HS-27A (cell line): ENCODE data around the gene RD3L.
"Not testable (repeated sequence)": the region's sequence is repeated elsewhere in the genome, so short reads cannot be mapped to it uniquely, and the experiment has no call there.

ENCODE experiments used
- DNase-seq: peaks from one replicate; pipeline ENCODE4 v3.0.0-alpha.2; 2012; ENCODE audit warnings: low read depth, missing footprints

The RD3L gene

GRCh38 chr14:103927566-103927965 lies 14.8 kb downstream of the RD3L start:
- DNase-seq, result no peak

GRCh38 chr14:103925316-103925715 lies 17.0 kb downstream of the RD3L start:
- DNase-seq, result no peak

GRCh38 chr14:103923863-103924262 lies 18.5 kb downstream of the RD3L start:
- DNase-seq, result no peak

GRCh38 chr14:103921855-103922200 lies 20.5 kb downstream of the RD3L start:
- DNase-seq, result not testable (repeated sequence)

- peak; percentile 64 for DNase-seq
Measured at GRCh38 chr14:103920981-103921854, 21.1 kb downstream of the RD3L start.

GRCh38 chr14:103916636-103917262 lies 25.6 kb downstream of the RD3L start:
- DNase-seq, result no peak

- no peak for DNase-seq
Measured at GRCh38 chr14:103915616-103916015, 26.7 kb downstream of the RD3L start.

- DNase-seq, result no peak
Measured at GRCh38 chr14:103910984-103911383, 31.3 kb downstream of the RD3L start.

- DNase-seq, result no peak
Measured at GRCh38 chr14:103910262-103910935, 31.9 kb downstream of the RD3L start.

- DNase-seq, result no peak
Measured at GRCh38 chr14:103909531-103910261, 32.6 kb downstream of the RD3L start.

- no peak for DNase-seq
Measured at GRCh38 chr14:103908580-103908979, 33.7 kb downstream of the RD3L start.

- no peak for DNase-seq
Measured at GRCh38 chr14:103905842-103906456, 36.4 kb downstream of the RD3L start.

GRCh38 chr14:103904493-103905107 lies 37.7 kb downstream of the RD3L start:
- no peak for DNase-seq

GRCh38 chr14:103899833-103900232 lies 42.5 kb downstream of the RD3L start:
- no peak for DNase-seq

- DNase-seq, result no peak
Measured at GRCh38 chr14:103899316-103899715, 43.0 kb downstream of the RD3L start.

- no peak for DNase-seq
Measured at GRCh38 chr14:103898711-103899110, 43.6 kb downstream of the RD3L start.

- no peak for DNase-seq
Measured at GRCh38 chr14:103898204-103898603, 44.1 kb downstream of the RD3L start.

- no peak for DNase-seq
Measured at GRCh38 chr14:103897075-103897947, 45.0 kb downstream of the RD3L start.

GRCh38 chr14:103896578-103896977 lies 45.8 kb downstream of the RD3L start:
- no peak for DNase-seq

GRCh38 chr14:103894723-103895059 lies 47.6 kb downstream of the RD3L start:
- no peak for DNase-seq
